Keratinocyte (primary cell): ENCODE data around the gene C4orf50. TPM values are rescaled to one million over a fixed set of nuclear protein-coding genes. Genes with fewer than 3 reads are reported as not detected.

Source experiments
- DNase-seq: peaks from one replicate; pipeline ENCODE4 v3.0.0-alpha.2; 2011; ENCODE audit warnings: low read depth, missing footprints, low spot score
- FAIRE-seq: peaks from 2 replicates; lab custom pipeline; 2011; peaks lifted over from hg19 to GRCh38; lab: Jason Lieb, UNC
- H2AFZ ChIP-seq: 2 replicates; pipeline ENCODE4 v1.6.0; 2012; ENCODE audit warnings: low read length, control low read depth, inconsistent platforms; ENCODE audit not compliant: control insufficient read depth
- H3K27ac ChIP-seq: 2 replicates; pipeline ENCODE4 v1.5.1; 2011; ENCODE audit warnings: low read length; ENCODE audit not compliant: control insufficient read depth, insufficient read depth
- H3K27me3 ChIP-seq: 3 replicates; pipeline ENCODE4 v1.6.0; 2011; ENCODE audit warnings: low read length; ENCODE audit not compliant: control insufficient read depth, insufficient read depth; ENCODE audit errors: extremely low read depth
- H3K36me3 ChIP-seq, 2 experiments: 2 replicates in 1 of 2; 3 replicates in 1 of 2; pipeline ENCODE4 v1.5.1; 2011; ENCODE audit warnings: low read length in 2 of 2, mild to moderate bottlenecking in 1 of 2; ENCODE audit not compliant: control insufficient read depth in 2 of 2, insufficient read depth in 2 of 2; ENCODE audit errors: extremely low read depth in 1 of 2
- H3K4me1 ChIP-seq: 3 replicates; pipeline ENCODE4 v1.5.1; 2011; ENCODE audit warnings: low read length; ENCODE audit not compliant: control insufficient read depth, insufficient read depth; ENCODE audit errors: extremely low read depth
- H3K4me2 ChIP-seq: 3 replicates; pipeline ENCODE4 v1.6.0; 2011; ENCODE audit warnings: low read depth, low read length; ENCODE audit not compliant: control insufficient read depth, insufficient read depth; ENCODE audit errors: extremely low read depth
- H3K4me3 ChIP-seq, 3 experiments: fragments of 200-600 bp in 1 of 3; sonication (generic) in 1 of 3; 2 replicates in 2 of 3; 3 replicates in 1 of 3; pipeline ENCODE4 v1.5.1; 2011 to 2016; ENCODE audit warnings: low read length in 3 of 3, mild to moderate bottlenecking in 3 of 3, control low read depth in 2 of 3, inconsistent platforms in 1 of 3, low read depth in 1 of 3, mixed read lengths in 1 of 3, mixed run types in 1 of 3, moderate library complexity in 1 of 3; ENCODE audit not compliant: control insufficient read depth in 2 of 3, insufficient read depth in 2 of 3; ENCODE audit errors: extremely low read depth in 1 of 3
- H3K79me2 ChIP-seq: 2 replicates; pipeline ENCODE4 v1.6.0; 2012; ENCODE audit warnings: low read length; ENCODE audit not compliant: control insufficient read depth, insufficient read depth
- H3K9ac ChIP-seq: 3 replicates; pipeline ENCODE4 v1.6.0; 2011; ENCODE audit warnings: low read length; ENCODE audit not compliant: control insufficient read depth, insufficient read depth; ENCODE audit errors: extremely low read depth
- H3K9me1 ChIP-seq: 3 replicates; pipeline ENCODE4 v1.6.0; 2011; ENCODE audit warnings: low read length; ENCODE audit not compliant: control insufficient read depth, insufficient read depth; ENCODE audit errors: extremely low read depth
- H3K9me3 ChIP-seq: 2 replicates; pipeline ENCODE4 v1.5.1; 2012; ENCODE audit warnings: low read depth, low read length; ENCODE audit not compliant: control insufficient read depth
- H4K20me1 ChIP-seq: 3 replicates; pipeline ENCODE4 v1.6.0; 2011; ENCODE audit warnings: low read length; ENCODE audit not compliant: control insufficient read depth, insufficient read depth; ENCODE audit errors: extremely low read depth
- EZH2 ChIP-seq: IDR thresholded peaks from one replicate; pipeline ENCODE4 v1.6.1; 2012; ENCODE audit warnings: inconsistent platforms, mild to moderate bottlenecking, low read length, moderate library complexity
- dilution Hi-C: fragments of 300-500 bp; cut with MboI; formaldehyde crosslinking; loops from one replicate; pipeline ENCODE4 v1.7.0; 2020; ENCODE audit warnings: low sequenced_read_pairs; ENCODE audit not compliant: extremely low pct_ligation_motif_present
- polyA plus RNA-seq, 5 experiments: library from polyadenylated mRNA; depleted of rRNA in 3 of 5; stranded (reverse) in 3 of 5; stranded (forward) in 1 of 5; unstranded in 1 of 5; fragments of >200 nt; gene quantifications; 1 replicate in 1 of 5; 2 replicates in 3 of 5; 3 replicates in 1 of 5; pipeline versions ENCODE4 v1.2.1 to v1.2.3, GENCODE V29; 2011 to 2012; ENCODE audit warnings: missing spikeins in 2 of 5, low read depth in 1 of 5, low replicate concordance in 1 of 5
- TF ChIP-seq, protein P1 (sequence below), 3 experiments: IDR thresholded peaks in 1 of 3; conservative IDR thresholded peaks in 1 of 3; optimal IDR thresholded peaks in 1 of 3; 2 replicates in 2 of 3; 3 replicates in 1 of 3; pipeline versions ENCODE3 to v1.5.1; 2011; ENCODE audit warnings: low read length in 3 of 3, mild to moderate bottlenecking in 3 of 3, moderate library complexity in 2 of 3, control low read depth in 1 of 3, inconsistent platforms in 1 of 3; ENCODE audit not compliant: insufficient read depth in 2 of 3; ENCODE audit errors: extremely low read depth in 1 of 3

C4orf50 gene
- polyA plus RNA-seq, 1 donor (not counting 4 experiments of a cell fraction or from before 2014, with no cell fraction given): not detected

DNA sequence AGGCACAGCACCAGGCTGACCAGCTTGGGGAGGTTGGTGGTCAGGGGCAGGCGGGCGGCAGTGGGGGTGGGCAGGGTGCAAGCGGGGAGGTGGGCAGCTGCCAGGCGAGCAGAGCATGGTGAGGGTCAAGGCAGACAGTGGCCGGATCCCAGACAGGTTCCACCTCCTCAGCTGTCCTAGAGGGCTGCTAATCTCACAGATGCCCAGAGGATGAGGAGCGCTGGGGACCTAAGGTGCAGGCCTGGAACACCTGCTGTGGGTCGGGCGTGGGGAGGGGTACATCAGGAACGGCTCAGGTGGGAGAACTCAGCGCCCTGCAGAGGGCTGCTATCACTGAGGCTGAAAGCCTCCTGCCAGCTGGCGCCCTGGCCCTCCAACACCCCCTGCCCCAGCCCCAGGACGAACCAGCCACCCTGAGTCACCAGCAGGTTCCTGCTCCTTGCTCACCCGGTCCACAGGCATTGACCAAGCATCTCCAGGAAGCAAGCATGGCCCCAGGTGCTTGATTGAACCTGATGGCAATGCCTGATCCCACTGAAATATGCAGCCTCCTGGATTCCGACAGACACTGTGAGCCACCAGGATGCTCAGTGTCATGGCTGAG is 28.4 kb upstream of the C4orf50 start:
- Histone ChIP-seq H3K27me3 (no peaks in the 10 kb centered on the region), H3K9me1 (no peaks in the 10 kb centered on the region), H3K4me3 (no peak overlapping the region), H4K20me1 (no peaks in the 10 kb centered on the region), H3K27ac (no peak overlapping the region), H3K9ac (no peak overlapping the region), H3K9me3 (no peaks in the 10 kb centered on the region), H2AFZ (no peak overlapping the region), H3K36me3 (no peaks in the 10 kb centered on the region), H3K4me1 (no peaks in the 10 kb centered on the region), H3K4me2 (no peak overlapping the region), H3K79me2 (no peaks in the 10 kb centered on the region)
- TF ChIP-seq, protein P1, sequence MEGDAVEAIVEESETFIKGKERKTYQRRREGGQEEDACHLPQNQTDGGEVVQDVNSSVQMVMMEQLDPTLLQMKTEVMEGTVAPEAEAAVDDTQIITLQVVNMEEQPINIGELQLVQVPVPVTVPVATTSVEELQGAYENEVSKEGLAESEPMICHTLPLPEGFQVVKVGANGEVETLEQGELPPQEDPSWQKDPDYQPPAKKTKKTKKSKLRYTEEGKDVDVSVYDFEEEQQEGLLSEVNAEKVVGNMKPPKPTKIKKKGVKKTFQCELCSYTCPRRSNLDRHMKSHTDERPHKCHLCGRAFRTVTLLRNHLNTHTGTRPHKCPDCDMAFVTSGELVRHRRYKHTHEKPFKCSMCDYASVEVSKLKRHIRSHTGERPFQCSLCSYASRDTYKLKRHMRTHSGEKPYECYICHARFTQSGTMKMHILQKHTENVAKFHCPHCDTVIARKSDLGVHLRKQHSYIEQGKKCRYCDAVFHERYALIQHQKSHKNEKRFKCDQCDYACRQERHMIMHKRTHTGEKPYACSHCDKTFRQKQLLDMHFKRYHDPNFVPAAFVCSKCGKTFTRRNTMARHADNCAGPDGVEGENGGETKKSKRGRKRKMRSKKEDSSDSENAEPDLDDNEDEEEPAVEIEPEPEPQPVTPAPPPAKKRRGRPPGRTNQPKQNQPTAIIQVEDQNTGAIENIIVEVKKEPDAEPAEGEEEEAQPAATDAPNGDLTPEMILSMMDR (optimal IDR thresholded peaks at IDR 0.05 in 1 of 3, IDR thresholded peaks at IDR 0.05 in 1 of 3, conservative IDR thresholded peaks at IDR 0.05 in 1 of 3; ENCODE audit: extremely low read depth in 1 of 3, insufficient read depth in 2 of 3, low read length in 3 of 3): no peak
- no peak for TF ChIP-seq EZH2
- dilution Hi-C loops: no loop called here
- DNase-seq (no peak), FAIRE-seq (no peak)

DNA sequence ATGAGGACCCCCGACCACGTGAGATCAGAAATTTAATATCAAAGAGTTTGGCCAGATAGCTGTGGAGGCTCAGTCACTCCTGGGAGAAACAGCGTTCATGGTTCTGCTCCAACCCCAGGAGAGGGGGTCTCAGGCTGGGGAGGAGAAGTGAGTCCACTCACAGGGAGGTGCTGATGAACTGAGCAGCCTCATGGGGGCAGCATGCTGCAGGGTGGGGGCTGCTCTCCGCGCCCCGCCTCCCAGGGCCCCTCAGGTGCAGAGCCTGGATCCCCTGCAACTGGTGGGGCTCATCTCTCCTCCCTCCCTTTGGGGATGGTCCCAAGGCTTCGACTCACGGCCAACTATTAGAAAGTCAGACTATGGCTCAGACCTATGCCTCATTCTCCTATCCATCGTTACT is 26.6 kb upstream of the C4orf50 start:
- no peaks in the 10 kb centered on the region for H3K79me2 ChIP-seq
- no peak overlapping the region for H3K4me2 ChIP-seq
- no peaks in the 10 kb centered on the region for H3K9me1 ChIP-seq
- dilution Hi-C loops: no loop called here
- FAIRE-seq: no peak
- H3K9ac ChIP-seq: no peak overlapping the region
- H4K20me1 ChIP-seq: no peaks in the 10 kb centered on the region
- no peak for DNase-seq
- H3K4me1 ChIP-seq: no peaks in the 10 kb centered on the region
- no peaks in the 10 kb centered on the region for H3K9me3 ChIP-seq
- TF ChIP-seq, protein P1 (optimal IDR thresholded peaks at IDR 0.05 in 1 of 3, IDR thresholded peaks at IDR 0.05 in 1 of 3, conservative IDR thresholded peaks at IDR 0.05 in 1 of 3; ENCODE audit: extremely low read depth in 1 of 3, insufficient read depth in 2 of 3, low read length in 3 of 3): no peak
- no peak for TF ChIP-seq EZH2
- H3K27ac ChIP-seq: no peak overlapping the region
- H3K36me3 ChIP-seq: no peaks in the 10 kb centered on the region
- no peak overlapping the region for H3K4me3 ChIP-seq
- H2AFZ ChIP-seq: no peak overlapping the region
- no peaks in the 10 kb centered on the region for H3K27me3 ChIP-seq
